Activated naive CD8-positive, alpha-beta T cell treated with anti-CD3 and anti-CD28 coated beads for 36 hours (primary cell): ENCODE results near the gene COL16A1. TPM values are rescaled to one million over a fixed set of nuclear protein-coding genes. Genes with fewer than 3 reads are reported as not detected.
"Not testable (repeated sequence)": the region's sequence is repeated elsewhere in the genome, so short reads cannot be mapped to it uniquely, and the experiment has no call there.

Experiments used
- DNase-seq: peaks from one replicate; pipeline ENCODE4 v3.0.0; 2021
- H3K27ac Mint-ChIP-seq: one replicate; pipeline ENCODE4 v1.8.0; 2022; ENCODE audit warnings: mild to moderate bottlenecking, moderate library complexity, mixed read lengths
- H3K27me3 Mint-ChIP-seq: one replicate; pipeline ENCODE4 v1.8.0; 2022; ENCODE audit warnings: mild to moderate bottlenecking, mixed read lengths
- H3K36me3 Mint-ChIP-seq: one replicate; pipeline ENCODE4 v1.8.0; 2021; ENCODE audit warnings: mild to moderate bottlenecking, mixed read lengths
- H3K4me1 Mint-ChIP-seq: one replicate; pipeline ENCODE4 v1.8.0; 2021; ENCODE audit warnings: mixed read lengths
- H3K4me3 Mint-ChIP-seq: one replicate; pipeline ENCODE4 v1.8.0; 2022; ENCODE audit warnings: mild to moderate bottlenecking, moderate library complexity, mixed read lengths
- H3K9me3 Mint-ChIP-seq: one replicate; pipeline ENCODE4 v1.8.0; 2022; ENCODE audit warnings: mixed read lengths
- total RNA-seq, 2 experiments: library from RNA; stranded (reverse); gene quantifications; one replicate each; pipeline ENCODE4 v1.2.3, GENCODE V29; 2021

The COL16A1 gene
- total RNA-seq, 2 experiments from 2014 or later: 0.36 to 0.93 TPM

- H3K36me3 Mint-ChIP-seq: no peaks in the 10 kb centered on the region
- H3K4me1 Mint-ChIP-seq: no peaks in the 10 kb centered on the region
- no peak overlapping the region for H3K4me3 Mint-ChIP-seq
- no peaks in the 10 kb centered on the region for H3K27me3 Mint-ChIP-seq
- H3K27ac Mint-ChIP-seq: no peak overlapping the region
- H3K9me3 Mint-ChIP-seq: no peaks in the 10 kb centered on the region
- no peak for DNase-seq
Observed at GRCh38 chr1:31725134-31725533, 21.3 kb upstream of the COL16A1 start.

- Mint-ChIP-seq H3K27me3 (peaks cover 1% of the 10 kb centered on the region), H3K36me3 (no peaks in the 10 kb centered on the region), H3K4me3 (no peak overlapping the region), H3K9me3 (no peaks in the 10 kb centered on the region), H3K27ac (no peak overlapping the region), H3K4me1 (no peaks in the 10 kb centered on the region)
- no peak for DNase-seq
Observed at GRCh38 chr1:31723828-31724359, 20.1 kb upstream of the COL16A1 start.

GRCh38 chr1:31718327-31718897 lies 14.6 kb upstream of the COL16A1 start:
- no peaks in the 10 kb centered on the region for H3K9me3 Mint-ChIP-seq
- no peak overlapping the region for H3K27ac Mint-ChIP-seq
- H3K4me3 Mint-ChIP-seq: no peak overlapping the region
- peaks cover 10% of the 10 kb centered on the region for H3K4me1 Mint-ChIP-seq
- H3K36me3 Mint-ChIP-seq: no peaks in the 10 kb centered on the region
- no peak for DNase-seq
- H3K27me3 Mint-ChIP-seq: peaks cover 48% of the 10 kb centered on the region

GRCh38 chr1:31717341-31717740 lies 13.5 kb upstream of the COL16A1 start:
- H3K9me3 Mint-ChIP-seq: no peaks in the 10 kb centered on the region
- H3K4me3 Mint-ChIP-seq: no peak overlapping the region
- peaks cover 58% of the 10 kb centered on the region for H3K27me3 Mint-ChIP-seq
- H3K4me1 Mint-ChIP-seq: peaks cover 10% of the 10 kb centered on the region
- no peaks in the 10 kb centered on the region for H3K36me3 Mint-ChIP-seq
- no peak overlapping the region for H3K27ac Mint-ChIP-seq
- DNase-seq: no peak

GRCh38 chr1:31715873-31716220 lies 12.0 kb upstream of the COL16A1 start:
- no peak for DNase-seq
- H3K9me3 Mint-ChIP-seq: no peaks in the 10 kb centered on the region
- peaks cover 10% of the 10 kb centered on the region for H3K4me1 Mint-ChIP-seq
- no peak overlapping the region for H3K4me3 Mint-ChIP-seq
- H3K27ac Mint-ChIP-seq: no peak overlapping the region
- H3K36me3 Mint-ChIP-seq: no peaks in the 10 kb centered on the region
- H3K27me3 Mint-ChIP-seq: peaks cover 66% of the 10 kb centered on the region

- Mint-ChIP-seq H3K9me3 (no peaks in the 10 kb centered on the region), H3K27ac (no peak overlapping the region), H3K27me3 (peaks cover 69% of the 10 kb centered on the region), H3K4me1 (peaks cover 10% of the 10 kb centered on the region), H3K36me3 (no peaks in the 10 kb centered on the region), H3K4me3 (peak overlapping the region; percentile 49)
- DNase-seq: peak; percentile 43
Observed at GRCh38 chr1:31715087-31715872, 11.5 kb upstream of the COL16A1 start.

GRCh38 chr1:31714442-31715086 lies 10.7 kb upstream of the COL16A1 start:
- peaks cover 10% of the 10 kb centered on the region for H3K4me1 Mint-ChIP-seq
- no peaks in the 10 kb centered on the region for H3K9me3 Mint-ChIP-seq
- no peak overlapping the region for H3K27ac Mint-ChIP-seq
- H3K4me3 Mint-ChIP-seq: no peak overlapping the region
- no peaks in the 10 kb centered on the region for H3K36me3 Mint-ChIP-seq
- DNase-seq: peak; percentile 30
- peaks cover 69% of the 10 kb centered on the region for H3K27me3 Mint-ChIP-seq

GRCh38 chr1:31712630-31713029 lies 8.8 kb upstream of the COL16A1 start:
- H3K4me1 Mint-ChIP-seq: peaks cover 16% of the 10 kb centered on the region
- DNase-seq: no peak

GRCh38 chr1:31712068-31712467 lies 8.3 kb upstream of the COL16A1 start:
- H3K36me3 Mint-ChIP-seq: no peaks in the 10 kb centered on the region
- H3K4me3 Mint-ChIP-seq: no peak overlapping the region
- no peak for DNase-seq
- H3K9me3 Mint-ChIP-seq: no peaks in the 10 kb centered on the region
- H3K27ac Mint-ChIP-seq: no peak overlapping the region
- peaks cover 21% of the 10 kb centered on the region for H3K4me1 Mint-ChIP-seq
- H3K27me3 Mint-ChIP-seq: peaks cover 72% of the 10 kb centered on the region

More at GRCh38 chr1:31712630-31713029, 8.8 kb upstream of the COL16A1 start:
- Mint-ChIP-seq H3K27ac (no peak overlapping the region), H3K27me3 (peaks cover 72% of the 10 kb centered on the region), H3K36me3 (no peaks in the 10 kb centered on the region), H3K4me3 (no peak overlapping the region), H3K9me3 (no peaks in the 10 kb centered on the region)

- H3K4me1 Mint-ChIP-seq: peaks cover 31% of the 10 kb centered on the region
- peaks cover 70% of the 10 kb centered on the region for H3K27me3 Mint-ChIP-seq
- H3K27ac Mint-ChIP-seq: no peak overlapping the region
- no peak for DNase-seq
- H3K36me3 Mint-ChIP-seq: no peaks in the 10 kb centered on the region
- no peak overlapping the region for H3K4me3 Mint-ChIP-seq
- H3K9me3 Mint-ChIP-seq: no peaks in the 10 kb centered on the region
Observed at GRCh38 chr1:31708324-31708723, 4.5 kb upstream of the COL16A1 start.

- Mint-ChIP-seq H3K4me3 (no peak overlapping the region), H3K36me3 (no peaks in the 10 kb centered on the region), H3K9me3 (no peaks in the 10 kb centered on the region), H3K27ac (no peak overlapping the region), H3K27me3 (peaks cover 66% of the 10 kb centered on the region), H3K4me1 (peaks cover 31% of the 10 kb centered on the region)
- DNase-seq: no peak
Observed at GRCh38 chr1:31707711-31708110, 3.9 kb upstream of the COL16A1 start.

- not testable (repeated sequence) for H3K4me3 Mint-ChIP-seq, H3K9me3 Mint-ChIP-seq, DNase-seq, H3K36me3 Mint-ChIP-seq, H3K27ac Mint-ChIP-seq
- Mint-ChIP-seq H3K4me1 (peaks cover 31% of the 10 kb centered on the region), H3K27me3 (peaks cover 61% of the 10 kb centered on the region)
Observed at GRCh38 chr1:31707059-31707600, 3.3 kb upstream of the COL16A1 start.

GRCh38 chr1:31706384-31707058 lies 2.7 kb upstream of the COL16A1 start:
- Mint-ChIP-seq H3K27ac (no peak overlapping the region), H3K4me1 (peaks cover 31% of the 10 kb centered on the region), H3K36me3 (no peaks in the 10 kb centered on the region), H3K27me3 (peaks cover 58% of the 10 kb centered on the region), H3K9me3 (no peaks in the 10 kb centered on the region), H3K4me3 (no peak overlapping the region)
- DNase-seq: no peak

- Mint-ChIP-seq H3K36me3 (no peaks in the 10 kb centered on the region), H3K4me3 (peak overlapping the region; percentile 29), H3K9me3 (no peaks in the 10 kb centered on the region), H3K27me3 (peaks cover 53% of the 10 kb centered on the region), H3K27ac (no peak overlapping the region), H3K4me1 (peaks cover 40% of the 10 kb centered on the region)
- peak; percentile 81 for DNase-seq
Observed at GRCh38 chr1:31705080-31705866, 1.5 kb upstream of the COL16A1 start.
